Liver (tissue), 9 donors: Measurements from ENCODE around the gene ATP1A3. TPM values are rescaled to one million over a fixed set of nuclear protein-coding genes. Genes with fewer than 3 reads are reported as not detected.

ENCODE experiments used
- DNase-seq: peaks from one replicate; pipeline ENCODE4 v3.0.0-alpha.2; 2017; ENCODE audit warnings: low spot score
- H3K27ac ChIP-seq, 2 donors: one replicate each; pipeline ENCODE4 v1.7.0; 2013; ENCODE audit warnings: inconsistent platforms in 2 of 2, low read length in 2 of 2, control low read depth in 1 of 2, low read depth in 1 of 2, mild to moderate bottlenecking in 1 of 2
- H3K27me3 ChIP-seq, 4 donors: one replicate each; pipeline versions ENCODE4 v1.6.1 to v1.7.0; 2013; ENCODE audit warnings: low read length in 3 of 4, inconsistent platforms in 1 of 4, mild to moderate bottlenecking in 1 of 4, moderate library complexity in 1 of 4; ENCODE audit not compliant: control insufficient read depth in 4 of 4, insufficient read depth in 4 of 4
- H3K36me3 ChIP-seq, 4 donors: one replicate each; pipeline versions ENCODE4 v1.6.1 to v1.7.0; 2013; ENCODE audit warnings: low read length in 3 of 4, mild to moderate bottlenecking in 3 of 4, low read depth in 1 of 4, moderate library complexity in 1 of 4; ENCODE audit not compliant: control insufficient read depth in 4 of 4, insufficient read depth in 3 of 4
- H3K4me1 ChIP-seq, 4 donors: one replicate each; pipeline versions ENCODE4 v1.6.1 to v1.7.0; 2013; ENCODE audit warnings: low read length in 3 of 4, mild to moderate bottlenecking in 3 of 4, moderate library complexity in 1 of 4; ENCODE audit not compliant: control insufficient read depth in 4 of 4, insufficient read depth in 4 of 4
- H3K4me3 ChIP-seq, 3 donors: one replicate each; pipeline versions ENCODE4 v1.6.1 to v1.7.0; 2013; ENCODE audit warnings: low read length in 3 of 3, control low read depth in 1 of 3, low read depth in 1 of 3, mild to moderate bottlenecking in 1 of 3
- H3K9ac ChIP-seq, 2 donors: one replicate each; pipeline ENCODE4 v1.7.0; 2013; ENCODE audit warnings: low read length in 2 of 2, mild to moderate bottlenecking in 2 of 2, moderate library complexity in 2 of 2, control low read depth in 1 of 2, low read depth in 1 of 2
- H3K9me3 ChIP-seq, 4 donors: one replicate each; pipeline versions ENCODE4 v1.6.1 to v1.7.0; 2013; ENCODE audit warnings: low read length in 3 of 4; ENCODE audit not compliant: control insufficient read depth in 4 of 4
- EGR1 ChIP-seq, 2 donors: IDR thresholded peaks; 2 replicates each; pipeline ENCODE4 v1.6.1; 2016 to 2018; ENCODE audit warnings: antibody characterized with exemption in 2 of 2, low read depth in 2 of 2
- FOXA1 ChIP-seq: IDR thresholded peaks from 2 replicates; pipeline ENCODE4 v1.6.1; 2016; ENCODE audit warnings: antibody characterized with exemption
- FOXA2 ChIP-seq: IDR thresholded peaks from 2 replicates; pipeline ENCODE4 v1.6.1; 2016; ENCODE audit warnings: antibody characterized with exemption
- GABPA ChIP-seq, 2 donors: IDR thresholded peaks in 1 of 2; conservative IDR thresholded peaks in 1 of 2; 2 replicates each; pipeline ENCODE4 v1.6.1; 2016; ENCODE audit warnings: antibody characterized with exemption in 2 of 2, mild to moderate bottlenecking in 1 of 2, moderate library complexity in 1 of 2
- HNF4G ChIP-seq: IDR thresholded peaks from 2 replicates; pipeline ENCODE4 v1.6.1; 2016; ENCODE audit warnings: antibody characterized with exemption
- JUND ChIP-seq, 2 donors: IDR thresholded peaks; 2 replicates each; pipeline ENCODE4 v1.6.1; 2016; ENCODE audit warnings: antibody characterized with exemption in 2 of 2
- RAD21 ChIP-seq, 2 donors: IDR thresholded peaks; 2 replicates each; pipeline ENCODE4 v1.6.1; 2016; ENCODE audit warnings: antibody characterized with exemption in 2 of 2, mild to moderate bottlenecking in 2 of 2
- SP1 ChIP-seq: IDR thresholded peaks from 2 replicates; pipeline ENCODE4 v1.6.1; 2018; ENCODE audit warnings: antibody characterized with exemption, mild to moderate bottlenecking
- TAF1 ChIP-seq: conservative IDR thresholded peaks from 2 replicates; pipeline ENCODE4 v1.6.1; 2016; ENCODE audit warnings: antibody characterized with exemption, mild to moderate bottlenecking
- WGBS: extraction: QIAGEN DNeasy Blood & Tissue Kit; methylation state at CpG from one replicate; pipeline ENCODE4 v1.1.7; 2013; 5-methylcytosine and 5-hydroxymethylcytosine counted together
- polyA plus RNA-seq, 2 donors: library from polyadenylated mRNA; stranded (reverse) in 1 of 2; unstranded in 1 of 2; fragments of 200-250 nt in 1 of 2; fragments of >200 nt in 1 of 2; fragmentation: Nextera tagmentation in 1 of 2; extraction: Ambion mirVana in 1 of 2; gene quantifications; one replicate each; pipeline versions ENCODE4 v1.2.1 to v1.2.3, GENCODE V29; 2013 to 2015
- total RNA-seq, 2 donors: library from RNA; depleted of rRNA; stranded (reverse); fragments of >200 nt; gene quantifications; one replicate each; pipeline ENCODE4 v1.2.3, GENCODE V29; 2014
- TF ChIP-seq, protein P1 (sequence below): IDR thresholded peaks from 2 replicates; pipeline ENCODE4 v1.6.1; 2016; ENCODE audit warnings: antibody characterized with exemption
- TF ChIP-seq, protein P2 (sequence below): IDR thresholded peaks from 2 replicates; pipeline ENCODE4 v1.6.1; 2016; ENCODE audit warnings: antibody characterized with exemption
- TF ChIP-seq, protein P3 (sequence below): IDR thresholded peaks from 2 replicates; pipeline ENCODE4 v1.6.1; 2016; ENCODE audit warnings: antibody characterized with exemption
- TF ChIP-seq, protein P4 (sequence below): IDR thresholded peaks from 2 replicates; pipeline ENCODE4 v1.6.1; 2016; ENCODE audit warnings: antibody characterized with exemption, mild to moderate bottlenecking
- TF ChIP-seq, protein P5 (sequence below): fragments of 150-350 bp; IDR thresholded peaks from 2 replicates; pipeline ENCODE4 v1.5.1; 2017; ENCODE audit warnings: improper control_type of control experiment, low read depth, low read length; ENCODE audit not compliant: missing input control
- donor health status: healthy.
- donor health status: healthy.
- donor health status: healthy.
- donor health status: healthy.
- donor health status: healthy.

The ATP1A3 gene
- total and polyA plus RNA-seq, 4 donors: 0.05 to 0.09 (median 0.08) TPM; not detected in 1

DNA sequence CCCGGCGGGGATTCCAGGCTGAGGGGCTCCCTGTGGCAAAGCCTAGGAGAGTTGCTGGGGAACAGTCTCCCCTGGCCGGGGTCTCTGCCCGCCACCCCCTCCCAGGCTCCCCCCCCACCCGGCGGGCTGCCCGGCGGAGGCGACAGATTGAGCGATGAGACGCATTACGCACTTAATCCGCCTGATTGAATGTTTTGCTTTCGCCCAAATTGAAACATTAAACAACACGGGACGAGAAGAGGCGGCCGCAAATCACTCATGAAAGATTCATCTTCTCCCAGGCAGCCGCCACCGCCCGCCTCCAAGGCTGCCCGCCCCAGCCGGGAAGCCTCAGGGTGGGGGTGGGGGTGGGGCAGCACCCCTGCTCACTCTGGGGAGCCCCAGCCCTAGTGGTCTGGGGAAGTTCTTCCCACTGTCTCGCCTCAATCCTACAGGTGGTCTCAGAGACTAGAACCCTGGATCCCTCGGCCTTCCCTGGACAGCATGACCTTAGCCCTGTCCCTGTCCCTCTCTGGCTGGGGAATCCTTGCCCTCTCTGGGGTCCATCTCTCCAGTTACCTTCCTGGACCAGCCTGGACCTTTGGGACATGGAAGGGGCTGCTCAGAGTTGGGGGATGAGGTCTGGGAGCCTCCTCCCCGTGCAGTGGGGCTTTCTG, 58.1 kb downstream of the ATP1A3 start:
- Histone ChIP-seq H3K27ac (no peak overlapping the region), H3K4me3 (no peak overlapping the region), H3K9ac (no peak overlapping the region), H3K36me3 (no peaks in the 10 kb centered on the region), H3K9me3 (no peaks in the 10 kb centered on the region), H3K27me3 (peaks cover 0 to 10% (median 4%) of the 10 kb centered on the region in 4 donors), H3K4me1 (peaks cover 0 to 7% (median 3%) of the 10 kb centered on the region in 4 donors)
- TF ChIP-seq TAF1: no peak
- 25% methylated on average over 26 of the region's 26 CpGs for WGBS
- no peak for DNase-seq

DNA sequence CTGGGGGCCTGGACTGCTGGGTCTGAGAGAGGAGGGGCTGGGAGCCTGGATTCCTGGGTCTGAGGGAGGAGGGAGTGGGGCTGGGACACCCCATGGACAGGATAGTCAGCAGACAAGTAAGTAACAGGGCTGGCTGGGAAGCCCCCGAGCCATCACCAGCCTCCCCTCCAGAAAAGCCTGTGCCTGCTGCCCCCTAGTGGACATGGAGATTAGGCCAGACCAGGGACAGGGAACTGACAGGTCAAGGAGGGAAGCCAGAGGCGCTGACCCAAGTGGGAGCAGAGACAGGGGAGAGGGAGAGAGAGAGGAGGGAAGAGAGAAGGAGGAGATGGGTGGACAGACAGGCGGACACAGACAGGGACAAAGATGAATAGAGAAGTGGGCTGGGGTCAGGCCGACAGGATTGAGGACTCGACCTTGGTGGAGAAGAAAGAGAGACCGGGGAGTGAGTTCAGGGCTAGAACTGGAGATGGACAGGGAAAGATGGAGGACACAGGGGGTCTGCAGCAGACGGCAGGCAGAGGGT, 59.1 kb downstream of the ATP1A3 start:
- H3K27ac ChIP-seq: no peak overlapping the region

DNA sequence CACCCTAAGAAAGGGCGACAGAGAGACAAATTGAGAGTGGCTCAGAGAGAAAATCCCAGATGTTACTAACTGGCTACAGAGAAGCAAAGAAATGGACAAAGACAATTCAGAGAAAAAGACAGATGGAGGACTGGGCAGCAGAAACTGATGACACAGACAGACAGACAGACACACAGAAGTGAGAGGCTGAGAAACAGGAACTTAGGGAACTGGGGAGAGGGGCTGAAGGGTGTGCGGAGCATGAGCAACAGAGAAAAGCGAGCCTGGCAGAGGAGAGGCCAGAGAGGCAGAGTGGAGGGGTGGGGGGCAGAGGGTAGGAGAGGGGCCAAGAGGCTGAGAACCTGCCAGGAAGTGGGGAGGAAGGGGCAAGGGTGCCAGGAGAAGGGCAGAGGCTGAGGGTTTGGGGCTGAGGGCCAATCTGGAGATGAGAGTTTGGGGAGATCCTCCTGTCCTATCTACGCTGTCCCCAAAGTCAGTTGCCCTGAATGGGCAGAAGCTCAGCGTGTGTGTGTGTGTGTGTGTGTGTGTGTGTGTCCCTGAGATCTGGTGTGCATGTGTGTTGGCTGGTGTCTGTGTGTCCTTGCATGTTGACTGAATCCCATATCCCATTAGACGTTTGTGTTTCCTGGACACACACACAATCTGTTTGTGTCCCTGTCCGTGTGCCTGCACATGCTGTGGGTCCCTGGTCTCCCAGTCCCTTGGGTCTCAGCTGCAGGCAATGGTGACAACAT, 60.2 kb downstream of the ATP1A3 start:
- Histone ChIP-seq H3K9ac (no peak overlapping the region), H3K36me3 (no peaks in the 10 kb centered on the region), H3K4me3 (no peak overlapping the region), H3K9me3 (no peaks in the 10 kb centered on the region), H3K27ac (no peak overlapping the region), H3K4me1 (peaks cover 0 to 5% (median 2%) of the 10 kb centered on the region in 4 donors), H3K27me3 (peaks cover 0 to 20% (median 8%) of the 10 kb centered on the region in 4 donors)
- WGBS: 61% methylated on average over 7 of the region's 7 CpGs
- no peak for DNase-seq
- TF ChIP-seq, protein P1, sequence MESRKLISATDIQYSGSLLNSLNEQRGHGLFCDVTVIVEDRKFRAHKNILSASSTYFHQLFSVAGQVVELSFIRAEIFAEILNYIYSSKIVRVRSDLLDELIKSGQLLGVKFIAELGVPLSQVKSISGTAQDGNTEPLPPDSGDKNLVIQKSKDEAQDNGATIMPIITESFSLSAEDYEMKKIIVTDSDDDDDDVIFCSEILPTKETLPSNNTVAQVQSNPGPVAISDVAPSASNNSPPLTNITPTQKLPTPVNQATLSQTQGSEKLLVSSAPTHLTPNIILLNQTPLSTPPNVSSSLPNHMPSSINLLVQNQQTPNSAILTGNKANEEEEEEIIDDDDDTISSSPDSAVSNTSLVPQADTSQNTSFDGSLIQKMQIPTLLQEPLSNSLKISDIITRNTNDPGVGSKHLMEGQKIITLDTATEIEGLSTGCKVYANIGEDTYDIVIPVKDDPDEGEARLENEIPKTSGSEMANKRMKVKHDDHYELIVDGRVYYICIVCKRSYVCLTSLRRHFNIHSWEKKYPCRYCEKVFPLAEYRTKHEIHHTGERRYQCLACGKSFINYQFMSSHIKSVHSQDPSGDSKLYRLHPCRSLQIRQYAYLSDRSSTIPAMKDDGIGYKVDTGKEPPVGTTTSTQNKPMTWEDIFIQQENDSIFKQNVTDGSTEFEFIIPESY: no peak
- TF ChIP-seq, protein P2, sequence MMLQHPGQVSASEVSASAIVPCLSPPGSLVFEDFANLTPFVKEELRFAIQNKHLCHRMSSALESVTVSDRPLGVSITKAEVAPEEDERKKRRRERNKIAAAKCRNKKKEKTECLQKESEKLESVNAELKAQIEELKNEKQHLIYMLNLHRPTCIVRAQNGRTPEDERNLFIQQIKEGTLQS: no peak
- TF ChIP-seq GABPA (IDR thresholded peaks at IDR 0.05 in 1 of 2, conservative IDR thresholded peaks at IDR 0.05 in 1 of 2) (no peak), HNF4G (no peak), SP1 (no peak), FOXA1 (no peak), JUND (IDR thresholded peaks at IDR 0.05) (no peak), TAF1 (no peak), FOXA2 (no peak)
- TF ChIP-seq, protein P3, sequence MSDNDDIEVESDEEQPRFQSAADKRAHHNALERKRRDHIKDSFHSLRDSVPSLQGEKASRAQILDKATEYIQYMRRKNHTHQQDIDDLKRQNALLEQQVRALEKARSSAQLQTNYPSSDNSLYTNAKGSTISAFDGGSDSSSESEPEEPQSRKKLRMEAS: no peak
- TF ChIP-seq, protein P4, sequence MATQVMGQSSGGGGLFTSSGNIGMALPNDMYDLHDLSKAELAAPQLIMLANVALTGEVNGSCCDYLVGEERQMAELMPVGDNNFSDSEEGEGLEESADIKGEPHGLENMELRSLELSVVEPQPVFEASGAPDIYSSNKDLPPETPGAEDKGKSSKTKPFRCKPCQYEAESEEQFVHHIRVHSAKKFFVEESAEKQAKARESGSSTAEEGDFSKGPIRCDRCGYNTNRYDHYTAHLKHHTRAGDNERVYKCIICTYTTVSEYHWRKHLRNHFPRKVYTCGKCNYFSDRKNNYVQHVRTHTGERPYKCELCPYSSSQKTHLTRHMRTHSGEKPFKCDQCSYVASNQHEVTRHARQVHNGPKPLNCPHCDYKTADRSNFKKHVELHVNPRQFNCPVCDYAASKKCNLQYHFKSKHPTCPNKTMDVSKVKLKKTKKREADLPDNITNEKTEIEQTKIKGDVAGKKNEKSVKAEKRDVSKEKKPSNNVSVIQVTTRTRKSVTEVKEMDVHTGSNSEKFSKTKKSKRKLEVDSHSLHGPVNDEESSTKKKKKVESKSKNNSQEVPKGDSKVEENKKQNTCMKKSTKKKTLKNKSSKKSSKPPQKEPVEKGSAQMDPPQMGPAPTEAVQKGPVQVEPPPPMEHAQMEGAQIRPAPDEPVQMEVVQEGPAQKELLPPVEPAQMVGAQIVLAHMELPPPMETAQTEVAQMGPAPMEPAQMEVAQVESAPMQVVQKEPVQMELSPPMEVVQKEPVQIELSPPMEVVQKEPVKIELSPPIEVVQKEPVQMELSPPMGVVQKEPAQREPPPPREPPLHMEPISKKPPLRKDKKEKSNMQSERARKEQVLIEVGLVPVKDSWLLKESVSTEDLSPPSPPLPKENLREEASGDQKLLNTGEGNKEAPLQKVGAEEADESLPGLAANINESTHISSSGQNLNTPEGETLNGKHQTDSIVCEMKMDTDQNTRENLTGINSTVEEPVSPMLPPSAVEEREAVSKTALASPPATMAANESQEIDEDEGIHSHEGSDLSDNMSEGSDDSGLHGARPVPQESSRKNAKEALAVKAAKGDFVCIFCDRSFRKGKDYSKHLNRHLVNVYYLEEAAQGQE: no peak
- TF ChIP-seq, protein P5, sequence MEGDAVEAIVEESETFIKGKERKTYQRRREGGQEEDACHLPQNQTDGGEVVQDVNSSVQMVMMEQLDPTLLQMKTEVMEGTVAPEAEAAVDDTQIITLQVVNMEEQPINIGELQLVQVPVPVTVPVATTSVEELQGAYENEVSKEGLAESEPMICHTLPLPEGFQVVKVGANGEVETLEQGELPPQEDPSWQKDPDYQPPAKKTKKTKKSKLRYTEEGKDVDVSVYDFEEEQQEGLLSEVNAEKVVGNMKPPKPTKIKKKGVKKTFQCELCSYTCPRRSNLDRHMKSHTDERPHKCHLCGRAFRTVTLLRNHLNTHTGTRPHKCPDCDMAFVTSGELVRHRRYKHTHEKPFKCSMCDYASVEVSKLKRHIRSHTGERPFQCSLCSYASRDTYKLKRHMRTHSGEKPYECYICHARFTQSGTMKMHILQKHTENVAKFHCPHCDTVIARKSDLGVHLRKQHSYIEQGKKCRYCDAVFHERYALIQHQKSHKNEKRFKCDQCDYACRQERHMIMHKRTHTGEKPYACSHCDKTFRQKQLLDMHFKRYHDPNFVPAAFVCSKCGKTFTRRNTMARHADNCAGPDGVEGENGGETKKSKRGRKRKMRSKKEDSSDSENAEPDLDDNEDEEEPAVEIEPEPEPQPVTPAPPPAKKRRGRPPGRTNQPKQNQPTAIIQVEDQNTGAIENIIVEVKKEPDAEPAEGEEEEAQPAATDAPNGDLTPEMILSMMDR: no peak

More for the DNA sequence above, 59.1 kb downstream of the ATP1A3 start:
- H3K4me1 ChIP-seq: peaks cover 0 to under 1% (median 0%) of the 10 kb centered on the region in 4 donors
- 22% methylated on average over 7 of the region's 7 CpGs for WGBS
- peaks cover 0 to 15% (median 7%) of the 10 kb centered on the region in 4 donors for H3K27me3 ChIP-seq
- no peaks in the 10 kb centered on the region for H3K36me3 ChIP-seq
- H3K9ac ChIP-seq: no peak overlapping the region
- no peak overlapping the region for H3K4me3 ChIP-seq
- DNase-seq: peak; percentile 74
- no peak for TF ChIP-seq FOXA2
- no peak for TF ChIP-seq EGR1 (IDR thresholded peaks at IDR 0.05; ENCODE audit: low read depth in 2 of 2)
- TF ChIP-seq RAD21 (IDR thresholded peaks at IDR 0.05): peak; percentile 72 to 78
- TF ChIP-seq, protein P5: peak; percentile 75
- H3K9me3 ChIP-seq: no peaks in the 10 kb centered on the region
